ENCODE data around the gene ELSPBP1.
"Not testable (repeated sequence)": the region's sequence is repeated elsewhere in the genome, so short reads cannot be mapped to it uniquely, and the experiment has no call there.

The ELSPBP1 gene

GRCh38 chr19:47994209-47994802 lies at the start of gene ELSPBP1:
TSS of gene ELSPBP1 (plus strand) at chr19:47994632. CDS start at chr19:48008668, 14,036 bp downstream.
- no peak for DNase-seq

- peak; percentile 10 for DNase-seq
These were observed 44.4 kb upstream of the ELSPBP1 start for GRCh38 chr19:47949852-47950521.

GRCh38 chr19:47952132-47952531 lies 42.3 kb upstream of the ELSPBP1 start:
- DNase-seq, result not testable (repeated sequence)

- not testable (repeated sequence) for DNase-seq
These were observed 38.5 kb upstream of the ELSPBP1 start for GRCh38 chr19:47955936-47956335.

GRCh38 chr19:47973529-47973928 lies 20.9 kb upstream of the ELSPBP1 start:
- no peak for DNase-seq

- DNase-seq, result no peak
These were observed 3.1 kb upstream of the ELSPBP1 start for GRCh38 chr19:47991191-47991808.

GRCh38 chr19:47992070-47992469 lies 2.4 kb upstream of the ELSPBP1 start, which contains the start of gene BSPH1:
TSS of gene BSPH1 (minus strand) at chr19:47992170. CDS start at chr19:47992081, 89 bp downstream.
- DNase-seq, result no peak

- no peak for DNase-seq
These were observed 1.8 kb downstream of the ELSPBP1 start for GRCh38 chr19:47996230-47996727.

GRCh38 chr19:47998800-47999199 lies 4.4 kb downstream of the ELSPBP1 start:
- no peak for DNase-seq

GRCh38 chr19:48000846-48001245 lies 6.4 kb downstream of the ELSPBP1 start:
- no peak for DNase-seq

GRCh38 chr19:48004236-48004635 lies 9.8 kb downstream of the ELSPBP1 start:
- DNase-seq, result no peak

GRCh38 chr19:48006762-48007161 lies 12.3 kb downstream of the ELSPBP1 start:
- DNase-seq, result no peak

GRCh38 chr19:48010932-48011758 lies 16.7 kb downstream of the ELSPBP1 start:
- no peak for DNase-seq

GRCh38 chr19:48020686-48021085 lies 26.3 kb downstream of the ELSPBP1 start:
- DNase-seq, result no peak

- no peak for DNase-seq
These were observed 28.6 kb downstream of the ELSPBP1 start for GRCh38 chr19:48023011-48023410.

GRCh38 chr19:48023518-48023917 lies 29.1 kb downstream of the ELSPBP1 start:
- DNase-seq, result no peak

GRCh38 chr19:48025480-48025879 lies 31.0 kb downstream of the ELSPBP1 start:
- DNase-seq, result no peak

- no peak for DNase-seq
These were observed 35.0 kb downstream of the ELSPBP1 start for GRCh38 chr19:48029431-48029830.

- DNase-seq, result no peak
These were observed 35.6 kb downstream of the ELSPBP1 start for GRCh38 chr19:48030073-48030472.

- no peak for DNase-seq
These were observed 39.2 kb downstream of the ELSPBP1 start for GRCh38 chr19:48033604-48034003.

GRCh38 chr19:48036765-48037164 lies 42.3 kb downstream of the ELSPBP1 start:
- no peak for DNase-seq

GRCh38 chr19:48041877-48042580 lies 47.6 kb downstream of the ELSPBP1 start:
- DNase-seq, result no peak

Measured in stimulated activated CD4-positive, alpha-beta T cell treated with anti-CD3 and anti-CD28 coated beads, Interleukin-4, amount 100 ng/mL, for 24 hours (primary cell).